GM19328 (cell line): ENCODE results near the gene CPD.

ENCODE experiments used
- ATAC-seq: cut with Tn5 transposase; IDR thresholded peaks from one replicate; pipeline ENCODE4 v1.9.1; 2021; ENCODE audit warnings: mild to moderate bottlenecking, moderate library complexity; ENCODE audit not compliant: unreplicated experiment

The CPD gene

GRCh38 chr17:30493780-30494179 is 115.1 kb downstream of the CPD start:
- no peak for ATAC-seq

GRCh38 chr17:30495586-30495985 is 116.9 kb downstream of the CPD start:
- ATAC-seq: no peak

- no peak for ATAC-seq
Observed at GRCh38 chr17:30503558-30503957, 124.8 kb downstream of the CPD start.

GRCh38 chr17:30505868-30506417 is 127.2 kb downstream of the CPD start:
- ATAC-seq: no peak

- no peak for ATAC-seq
Observed at GRCh38 chr17:30506481-30506880, 127.8 kb downstream of the CPD start.

GRCh38 chr17:30513346-30513745 is 134.6 kb downstream of the CPD start:
- no peak for ATAC-seq

GRCh38 chr17:30514895-30515596 is 136.3 kb downstream of the CPD start:
- ATAC-seq: no peak

GRCh38 chr17:30517786-30518185 is 139.1 kb downstream of the CPD start:
- no peak for ATAC-seq

GRCh38 chr17:30519166-30519565 is 140.4 kb downstream of the CPD start:
- ATAC-seq: no peak
